Measurements from ENCODE around the gene PHOX2A. TPM values are rescaled to one million over a fixed set of nuclear protein-coding genes. Genes with fewer than 3 reads are reported as not detected.

PHOX2A gene
- total and polyA plus RNA-seq, 2 of the 13 experiments (the other 11 are each of a cell fraction or from before 2014, with no cell fraction given), result not detected

DNA sequence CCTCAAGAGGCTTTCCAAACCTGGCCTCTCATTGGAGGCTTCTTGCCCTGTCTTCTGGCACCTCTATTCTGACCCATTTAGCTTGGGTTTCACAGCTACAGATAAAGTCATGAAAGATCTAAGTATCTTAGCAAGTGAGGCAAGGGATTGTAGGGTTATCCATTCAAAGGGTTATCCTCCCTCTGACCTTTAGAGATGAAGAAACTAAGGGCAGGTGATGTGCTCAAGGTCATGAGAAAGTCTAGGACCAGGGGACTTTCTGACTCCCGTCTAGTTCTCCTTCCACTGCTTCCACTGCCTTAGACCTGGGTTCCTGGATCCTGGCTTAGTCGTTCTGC lies 7.2 kb downstream of the PHOX2A start:
- ChIA-PET CTCF (ENCODE audit: low intra/inter-chr PET ratio, low total read pairs) (no interaction called here), POLR2A (interaction anchor here (0.6 kb wide), 1 partner anchor 11 kb away, joined by 4 read pairs; no protein-coding TSS in a partner anchor)
- H3K4me3 ChIP-seq (replicated peaks in 1 of 3; ENCODE audit: insufficient read depth in 1 of 3, low read depth in 2 of 3, low read length in 3 of 3), result no peak overlapping the region
- no peak for TF ChIP-seq ZNF441 (CRISPR knock-in tag; IDR thresholded peaks at IDR 0.05; ENCODE audit: borderline replicate concordance)
- TF ChIP-seq ATF7 (IDR thresholded peaks at IDR 0.05), result no peak
- no peak for TF ChIP-seq ATF7 (CRISPR knock-in tag; IDR thresholded peaks at IDR 0.05)
- no peak for TF ChIP-seq ISX (CRISPR knock-in tag; conservative IDR thresholded peaks at IDR 0.05)
- TF ChIP-seq NCOA2 (CRISPR knock-in tag; IDR thresholded peaks at IDR 0.05), result no peak
- no peak for TF ChIP-seq ZFP41 (CRISPR knock-in tag; IDR thresholded peaks at IDR 0.05; ENCODE audit: borderline replicate concordance)
- TF ChIP-seq EZH2 (conservative IDR thresholded peaks at IDR 0.05; ENCODE audit: low read depth, low read length), result no peak
- TF ChIP-seq, protein P1, sequence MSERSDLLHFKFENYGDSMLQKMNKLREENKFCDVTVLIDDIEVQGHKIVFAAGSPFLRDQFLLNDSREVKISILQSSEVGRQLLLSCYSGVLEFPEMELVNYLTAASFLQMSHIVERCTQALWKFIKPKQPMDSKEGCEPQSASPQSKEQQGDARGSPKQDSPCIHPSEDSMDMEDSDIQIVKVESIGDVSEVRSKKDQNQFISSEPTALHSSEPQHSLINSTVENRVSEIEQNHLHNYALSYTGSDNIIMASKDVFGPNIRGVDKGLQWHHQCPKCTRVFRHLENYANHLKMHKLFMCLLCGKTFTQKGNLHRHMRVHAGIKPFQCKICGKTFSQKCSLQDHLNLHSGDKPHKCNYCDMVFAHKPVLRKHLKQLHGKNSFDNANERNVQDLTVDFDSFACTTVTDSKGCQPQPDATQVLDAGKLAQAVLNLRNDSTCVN (CRISPR knock-in tag; IDR thresholded peaks at IDR 0.05; ENCODE audit: borderline replicate concordance), result no peak
- TF ChIP-seq ADNP (CRISPR knock-in tag; IDR thresholded peaks at IDR 0.05), result no peak
- no peak for TF ChIP-seq ZNF3 (CRISPR knock-in tag; IDR thresholded peaks at IDR 0.05)
- TF ChIP-seq JUND (CRISPR knock-in tag; IDR thresholded peaks at IDR 0.05), result no peak
- no peak for TF ChIP-seq POLR2AphosphoS2 (IDR thresholded peaks at IDR 0.05; ENCODE audit: low read depth, low read length)
- no peak for TF ChIP-seq ZMYM2 (CRISPR knock-in tag; IDR thresholded peaks at IDR 0.05)
- TF ChIP-seq ZFP62 (CRISPR knock-in tag; IDR thresholded peaks at IDR 0.05), result no peak
- TF ChIP-seq, protein P2, sequence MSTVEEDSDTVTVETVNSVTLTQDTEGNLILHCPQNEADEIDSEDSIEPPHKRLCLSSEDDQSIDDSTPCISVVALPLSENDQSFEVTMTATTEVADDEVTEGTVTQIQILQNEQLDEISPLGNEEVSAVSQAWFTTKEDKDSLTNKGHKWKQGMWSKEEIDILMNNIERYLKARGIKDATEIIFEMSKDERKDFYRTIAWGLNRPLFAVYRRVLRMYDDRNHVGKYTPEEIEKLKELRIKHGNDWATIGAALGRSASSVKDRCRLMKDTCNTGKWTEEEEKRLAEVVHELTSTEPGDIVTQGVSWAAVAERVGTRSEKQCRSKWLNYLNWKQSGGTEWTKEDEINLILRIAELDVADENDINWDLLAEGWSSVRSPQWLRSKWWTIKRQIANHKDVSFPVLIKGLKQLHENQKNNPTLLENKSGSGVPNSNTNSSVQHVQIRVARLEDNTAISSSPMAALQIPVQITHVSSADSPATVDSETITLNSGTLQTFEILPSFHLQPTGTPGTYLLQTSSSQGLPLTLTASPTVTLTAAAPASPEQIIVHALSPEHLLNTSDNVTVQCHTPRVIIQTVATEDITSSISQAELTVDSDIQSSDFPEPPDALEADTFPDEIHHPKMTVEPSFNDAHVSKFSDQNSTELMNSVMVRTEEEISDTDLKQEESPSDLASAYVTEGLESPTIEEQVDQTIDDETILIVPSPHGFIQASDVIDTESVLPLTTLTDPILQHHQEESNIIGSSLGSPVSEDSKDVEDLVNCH (CRISPR knock-in tag; IDR thresholded peaks at IDR 0.05), result no peak
- peaks cover 14 to 36% of the 10 kb centered on the region in 2 experiments; a peak in 4 of 5 replicates for H3K36me3 ChIP-seq (replicated peaks in 1 of 2; ENCODE audit: control insufficient read depth in 1 of 2, insufficient read depth in 2 of 2, low read length in 2 of 2)
- DNase-seq (ENCODE audit: low spot score) (no peak), FAIRE-seq (no peak), ATAC-seq (no peak)
- no TSS peak for BruUV-seq (replicated peaks)
- no peak overlapping the region for H3K9ac ChIP-seq (ENCODE audit: insufficient read depth, low read depth, low read length)
- intact Hi-C loops (cut with micrococcal nuclease; ENCODE audit: unreplicated experiment) (no loop called here), in situ Hi-C loops (cut with HindIII; ENCODE audit: extremely low pct_ligation_motif_present, low pct_unique_long_range_greater_than_20kb) (no loop called here)
- no peaks in the 10 kb centered on the region for H3K9me3 ChIP-seq (ENCODE audit: low read length)
- H3K27ac ChIP-seq (ENCODE audit: extremely low read length, insufficient read depth, low read length), result no peak overlapping the region
- peaks cover 2 to 19% of the 10 kb centered on the region in 2 experiments; a peak in 4 of 5 replicates for H3K27me3 ChIP-seq (ENCODE audit: control insufficient read depth in 1 of 2, insufficient read depth in 2 of 2, low read length in 2 of 2)
- 100% methylated on average over 2 of the region's 2 CpGs for WGBS (ENCODE audit: low lambda C conversion rate)
- no peaks in the 10 kb centered on the region for H3K79me2 ChIP-seq (ENCODE audit: insufficient read depth, low read length)
- H3K4me2 ChIP-seq (ENCODE audit: low read depth, low read length), result no peak overlapping the region
- peaks cover 17% of the 10 kb centered on the region for H3K4me1 ChIP-seq (ENCODE audit: insufficient read depth, low read length)
- no peaks in the 10 kb centered on the region for H4K20me1 ChIP-seq (ENCODE audit: insufficient read depth, low read length)
- no peak overlapping the region for H2AFZ ChIP-seq (ENCODE audit: low read length)
